Dedifferentiated amniotic fluid mesenchymal stem cell (primary cell): ENCODE measurements around the gene L3MBTL4.
"Not testable (repeated sequence)": the region's sequence is repeated elsewhere in the genome, so short reads cannot be mapped to it uniquely, and the experiment has no call there.

ENCODE experiments used
- DNase-seq: peaks from one replicate; pipeline ENCODE4 v3.0.0-alpha.2; 2016; ENCODE audit errors: extremely low spot score

L3MBTL4 gene

DNA sequence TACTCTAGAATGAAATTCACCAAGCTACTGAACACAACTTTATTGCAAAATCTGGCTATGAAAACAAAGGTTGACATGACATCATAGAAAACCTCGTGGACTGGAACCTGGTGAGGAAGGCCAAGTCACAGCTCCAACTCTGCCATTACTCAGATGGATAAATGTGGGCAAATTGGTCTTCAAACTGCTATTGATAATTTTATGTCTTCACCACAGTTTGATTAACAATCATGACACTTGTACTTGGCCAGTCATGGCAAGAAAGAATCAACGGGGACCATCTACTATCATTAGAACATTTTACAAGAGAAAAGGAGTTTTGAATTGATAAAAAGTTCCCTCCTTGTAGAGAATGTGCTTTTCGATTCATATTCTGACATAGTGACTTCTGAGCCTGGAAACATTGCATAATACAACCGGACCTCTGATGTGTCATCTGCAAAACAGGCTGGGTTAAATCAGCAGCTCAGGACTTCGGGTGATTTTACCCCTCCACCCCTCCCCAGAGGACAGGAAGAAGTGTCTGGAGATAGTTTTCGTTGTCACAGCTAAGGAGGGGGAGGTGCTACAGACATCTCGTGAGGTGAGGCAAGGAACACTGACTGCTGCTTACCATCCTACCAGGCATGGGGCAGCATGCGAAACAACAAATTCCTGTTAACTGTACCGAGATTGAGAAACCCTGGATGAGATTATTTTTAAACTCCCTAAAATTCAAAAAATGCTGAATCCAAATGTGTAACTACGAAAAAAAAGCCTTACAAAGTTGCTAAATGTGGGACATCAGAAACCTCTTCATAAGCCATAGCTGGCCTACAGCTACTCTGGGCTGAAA, 8.4 kb downstream of the L3MBTL4 start:
- no peak for DNase-seq

DNA sequence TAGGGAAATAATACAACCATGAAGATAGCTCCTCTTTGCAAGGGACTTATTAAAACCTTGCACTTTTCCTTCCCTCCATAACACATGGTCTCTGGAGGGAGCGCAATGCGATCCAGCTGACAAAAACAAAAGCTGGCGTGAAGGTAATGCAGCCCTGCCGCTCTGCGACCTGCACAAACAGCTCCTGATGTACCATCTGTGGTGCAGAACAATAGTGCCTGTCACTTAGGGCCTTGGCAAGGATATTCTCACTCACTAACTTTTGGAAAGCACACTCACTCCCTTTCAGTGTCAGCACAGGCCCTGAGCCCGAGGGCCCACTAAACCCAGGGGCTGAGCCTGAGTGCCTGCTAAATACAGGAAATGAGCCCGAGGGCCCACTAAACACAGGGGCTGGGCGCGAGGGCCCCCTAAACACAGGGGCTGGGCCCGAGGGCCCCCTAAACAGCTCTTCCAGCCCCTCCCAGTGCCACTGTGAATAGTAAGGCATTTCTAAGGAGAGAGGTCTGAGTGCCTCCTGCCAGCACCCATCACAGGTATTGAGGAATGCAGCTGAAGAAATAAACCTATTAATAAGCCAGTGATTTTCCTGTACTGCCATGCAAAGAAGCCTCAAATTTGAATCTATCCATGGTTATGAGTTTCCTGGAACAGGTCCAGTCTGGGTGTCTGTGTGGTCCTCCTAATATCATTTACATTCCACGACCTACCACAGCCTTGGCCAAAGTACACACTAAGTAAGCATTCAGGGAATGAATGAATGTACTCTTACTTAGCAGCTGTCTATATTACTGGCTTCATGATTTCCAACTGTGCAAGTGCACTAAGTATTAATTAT, 9.3 kb downstream of the L3MBTL4 start:
- no peak for DNase-seq

- no peak for DNase-seq
Observed at GRCh38 chr18:6404834-6405233, 9.9 kb downstream of the L3MBTL4 start.

DNA sequence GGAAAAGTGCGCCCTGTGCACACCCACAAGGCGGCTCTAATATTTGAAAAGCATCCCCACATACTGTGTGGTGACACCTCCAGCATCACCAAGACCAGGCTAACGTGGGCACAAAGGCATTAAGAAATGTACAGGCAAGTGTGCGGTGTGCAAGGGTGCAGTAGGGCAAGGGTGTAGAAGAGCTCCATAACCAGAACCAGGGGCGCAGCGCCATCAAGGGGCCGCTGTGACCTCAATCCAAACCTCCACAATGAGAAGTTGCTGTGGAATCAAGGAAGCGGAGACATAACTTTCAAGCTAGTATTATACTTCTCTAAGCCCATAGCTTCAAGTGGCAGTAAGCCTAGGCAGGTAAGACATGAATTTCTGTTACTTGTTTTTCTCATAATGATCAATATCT, 13.0 kb downstream of the L3MBTL4 start:
- DNase-seq: no peak

DNA sequence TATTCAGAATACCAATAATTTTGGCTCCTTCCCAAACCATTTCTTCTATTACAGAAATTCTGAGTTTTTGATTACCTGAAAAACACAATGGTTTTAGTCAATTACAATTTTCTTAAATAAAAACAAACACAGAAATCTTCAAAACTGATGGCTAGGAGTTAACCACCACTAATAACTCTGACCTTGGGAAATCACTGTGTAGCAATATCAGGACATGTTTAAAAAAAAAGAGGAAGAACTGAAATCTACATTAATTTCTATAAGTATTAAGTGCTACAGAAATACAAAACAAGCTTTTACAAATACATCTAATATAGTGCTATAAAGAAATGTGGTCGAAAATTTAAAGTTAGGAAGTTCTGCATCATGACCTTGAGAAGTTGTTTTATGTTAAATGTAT, 14.9 kb downstream of the L3MBTL4 start:
- DNase-seq: no peak

DNA sequence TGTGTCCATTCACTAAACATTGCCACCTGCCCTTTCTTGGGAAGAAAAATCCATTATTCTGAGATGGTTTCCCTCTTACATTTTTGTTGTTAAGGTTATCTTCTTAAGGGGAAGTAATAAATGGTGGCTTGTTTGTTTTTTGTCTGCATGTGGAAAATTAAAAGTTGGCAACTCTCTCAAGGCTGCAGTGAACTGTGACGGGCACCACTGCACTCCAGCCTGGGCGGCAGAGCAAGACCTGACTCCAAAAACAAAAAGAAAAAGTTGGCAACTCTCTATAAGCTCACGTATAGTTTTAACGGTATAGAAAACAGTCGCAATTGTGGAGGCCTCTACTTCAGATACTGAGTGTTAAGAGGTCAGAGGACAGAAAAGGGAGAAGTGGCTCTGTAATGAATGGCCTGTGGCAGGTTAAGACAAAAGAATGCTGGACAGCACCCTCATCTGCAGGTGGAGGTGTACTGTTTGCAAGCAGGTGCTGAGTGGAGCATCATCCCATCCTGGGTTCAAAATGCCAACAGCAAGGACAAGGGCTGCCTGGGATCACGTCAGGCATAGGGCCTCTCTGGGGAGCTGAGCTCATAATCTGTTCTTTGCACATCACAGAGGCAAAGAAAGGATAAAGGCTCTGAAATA, 16.7 kb downstream of the L3MBTL4 start:
- DNase-seq: no peak

GRCh38 chr18:6396847-6397246, 17.9 kb downstream of the L3MBTL4 start:
- no peak for DNase-seq

- DNase-seq: no peak
Observed at GRCh38 chr18:6396276-6396675, 18.4 kb downstream of the L3MBTL4 start.

DNA sequence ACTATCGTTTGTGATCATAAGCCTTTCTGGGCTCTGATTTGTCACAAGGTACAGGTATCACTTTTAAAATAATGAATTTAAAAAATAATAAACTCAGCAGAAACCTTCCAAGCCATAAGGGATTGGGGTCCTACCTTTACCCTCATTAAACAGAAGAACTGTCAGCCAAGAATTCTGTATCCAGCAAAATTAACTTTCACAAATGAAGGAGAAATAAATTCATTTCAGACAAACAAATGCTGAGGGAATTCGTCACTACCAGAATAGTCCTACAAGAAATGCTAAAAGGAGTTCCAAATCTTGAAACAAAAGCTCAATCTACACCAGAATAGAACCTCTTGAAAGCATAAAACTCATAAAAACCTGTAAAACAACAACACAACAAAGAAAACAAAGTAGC, 25.7 kb downstream of the L3MBTL4 start:
- no peak for DNase-seq

DNA sequence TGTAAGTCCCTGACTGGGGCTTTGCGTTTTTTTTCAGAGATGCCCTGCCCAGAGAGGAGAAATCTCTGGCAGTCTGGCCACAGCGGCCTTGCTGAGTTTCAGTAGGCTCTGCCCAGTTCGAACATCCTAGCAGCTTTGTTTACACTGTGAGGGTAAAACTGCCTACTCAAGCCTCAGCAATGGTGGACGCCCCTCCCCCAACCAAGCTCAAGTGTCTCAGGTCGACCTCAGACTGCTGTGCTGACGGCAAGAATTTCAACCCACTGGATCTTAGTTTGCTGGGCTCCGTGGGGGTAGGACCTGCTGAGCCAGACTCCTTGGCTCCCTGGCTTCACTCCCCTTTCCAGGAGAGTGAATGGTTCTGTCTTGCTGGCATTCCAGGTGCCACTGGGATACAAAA, 31.7 kb downstream of the L3MBTL4 start:
- no peak for DNase-seq

GRCh38 chr18:6377473-6377872, 37.2 kb downstream of the L3MBTL4 start:
- not testable (repeated sequence) for DNase-seq

DNA sequence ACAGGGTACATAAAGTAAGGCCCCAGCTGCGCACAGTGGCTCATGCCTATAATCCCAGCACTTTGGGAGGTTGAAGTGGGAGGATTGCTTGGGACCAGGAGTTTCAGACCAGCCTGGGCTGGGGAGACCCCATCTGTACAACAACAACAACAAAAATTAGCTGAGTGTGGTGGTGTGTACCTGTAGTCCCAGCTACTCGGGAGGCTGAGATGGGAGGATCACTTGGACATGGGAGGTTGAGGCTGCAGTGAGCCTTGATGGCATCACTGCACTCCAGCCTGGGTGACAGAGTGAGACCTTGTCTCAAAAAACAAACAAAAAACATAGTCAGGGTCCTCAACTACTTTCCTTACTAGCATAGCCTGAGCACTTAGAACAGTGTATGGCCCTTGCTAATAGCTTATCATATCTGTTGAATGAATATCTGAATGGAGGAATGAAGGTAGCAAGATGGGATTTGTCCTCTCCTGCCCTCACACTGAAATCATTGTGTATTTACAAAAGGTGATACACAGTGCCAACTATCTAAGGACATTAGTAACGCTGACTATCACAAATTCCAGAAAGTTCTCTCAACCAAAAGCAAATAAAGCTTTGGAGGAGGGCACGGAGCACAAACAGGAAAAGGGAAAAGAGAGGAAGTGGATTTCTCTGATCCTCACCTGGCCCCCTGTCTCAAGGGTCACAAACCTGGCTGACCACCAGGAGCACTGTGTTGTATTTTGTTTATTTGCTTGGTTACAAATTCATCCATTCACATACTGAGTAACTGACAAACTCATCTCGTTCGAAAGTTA, 38.1 kb downstream of the L3MBTL4 start:
- DNase-seq: no peak

- no peak for DNase-seq
Observed at GRCh38 chr18:6374935-6375529, 39.7 kb downstream of the L3MBTL4 start.

GRCh38 chr18:6374340-6374739, 40.4 kb downstream of the L3MBTL4 start:
- no peak for DNase-seq

DNA sequence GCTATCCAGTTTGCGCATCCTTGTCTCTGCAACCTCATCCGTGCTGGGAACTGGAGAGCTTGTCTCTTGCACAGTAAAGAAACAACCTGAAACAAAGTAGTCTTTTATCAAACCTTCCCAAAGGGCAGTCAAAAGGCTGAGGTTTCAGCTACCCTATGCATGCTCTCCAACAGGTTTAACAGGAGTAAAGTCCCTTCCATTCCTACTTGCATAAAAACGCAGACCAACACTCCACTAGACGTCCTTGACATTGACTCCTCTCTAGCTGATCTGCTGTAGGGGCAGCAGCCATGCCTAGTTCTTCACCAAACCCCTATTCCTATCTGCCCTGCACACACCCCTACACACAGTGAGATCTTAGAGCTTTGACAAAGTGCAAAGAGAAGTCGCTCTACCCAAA, 41.5 kb downstream of the L3MBTL4 start:
- DNase-seq: no peak

GRCh38 chr18:6370886-6371635, 43.6 kb downstream of the L3MBTL4 start:
- no peak for DNase-seq

DNA sequence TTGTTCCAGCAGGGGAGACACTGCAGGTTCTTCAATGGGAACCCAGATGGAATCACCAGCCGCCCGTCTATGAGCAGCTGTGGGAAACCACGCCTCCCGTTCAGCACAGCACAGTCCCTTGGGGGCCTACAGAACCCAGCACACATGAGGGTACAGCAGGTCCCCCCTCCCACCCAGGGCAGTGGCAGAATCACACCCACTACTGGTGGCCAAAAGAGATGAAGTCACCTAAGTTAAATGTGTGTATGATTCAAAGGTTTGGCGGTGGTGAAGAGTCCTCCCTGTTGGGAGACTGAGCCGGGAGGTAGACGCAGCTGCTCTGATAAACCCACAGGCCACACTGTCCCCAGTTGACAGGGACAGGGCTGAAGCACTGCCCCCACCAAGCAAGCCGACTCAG, 44.3 kb downstream of the L3MBTL4 start:
- no peak for DNase-seq

DNA sequence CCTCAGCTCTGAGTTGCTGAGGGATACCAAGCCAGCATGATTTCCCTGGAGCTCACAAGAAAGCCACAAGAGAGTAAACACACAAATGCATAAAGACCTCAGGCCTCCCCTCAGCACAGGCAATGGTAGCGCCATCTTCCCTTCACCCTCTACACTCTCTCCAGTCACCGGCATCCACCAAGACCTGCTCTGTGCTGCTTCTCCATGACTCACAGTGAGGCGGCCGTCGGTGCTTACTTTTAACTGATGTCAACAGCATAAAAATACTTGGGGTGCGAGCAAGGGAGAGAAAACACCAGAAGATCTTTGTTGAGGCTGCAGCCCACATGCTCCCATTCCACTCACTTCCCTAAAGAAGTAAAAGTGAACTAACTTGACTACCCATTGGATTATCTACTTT, 46.7 kb downstream of the L3MBTL4 start:
- no peak for DNase-seq

- DNase-seq: no peak
Observed at GRCh38 chr18:6367208-6367607, 47.5 kb downstream of the L3MBTL4 start.

- DNase-seq: no peak
Observed at GRCh38 chr18:6366776-6367175, 47.9 kb downstream of the L3MBTL4 start.

DNA sequence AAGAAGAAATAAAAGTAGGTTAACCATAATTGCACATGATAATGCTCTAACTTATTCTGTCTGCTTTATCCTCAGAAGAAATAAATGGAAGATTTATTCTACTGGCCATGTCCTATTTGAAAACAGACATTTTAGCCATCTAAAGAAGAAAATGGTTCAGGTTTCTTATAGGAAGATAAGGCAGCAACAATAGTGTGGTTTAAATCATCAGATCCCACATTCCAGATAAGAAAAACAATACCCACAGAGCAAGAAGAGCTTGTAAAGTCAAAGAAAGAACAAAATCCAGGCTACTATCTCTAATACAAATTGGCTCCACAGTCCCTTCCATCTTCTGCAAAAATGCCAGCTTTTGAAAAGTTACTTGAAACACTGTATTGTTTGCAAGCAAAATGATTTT, 49.3 kb downstream of the L3MBTL4 start:
- no peak for DNase-seq
